GM21423 (cell line): ENCODE measurements around the gene NFE2L1.
A peak's percentile ranks its signal among the peaks of the same experiment; 100 is the strongest.

Experiments used
- ATAC-seq: cut with Tn5 transposase; IDR thresholded peaks from one replicate; pipeline ENCODE4 v1.9.1; 2021; ENCODE audit warnings: mild to moderate bottlenecking, moderate library complexity; ENCODE audit not compliant: unreplicated experiment

NFE2L1 gene

GRCh38 chr17:48104440-48104839, 56.3 kb downstream of the NFE2L1 start:
- ATAC-seq = no peak

GRCh38 chr17:48106802-48107136, 58.6 kb downstream of the NFE2L1 start:
- ATAC-seq = no peak

GRCh38 chr17:48107137-48108055, 59.2 kb downstream of the NFE2L1 start, which contains the start of gene SNX11:
SNX11 (plus strand) TSS chr17:48107766; CDS start chr17:48112044, 4,278 bp downstream.
- ATAC-seq = peak; percentile 72

- no peak for ATAC-seq
These were observed 62.6 kb downstream of the NFE2L1 start for GRCh38 chr17:48110761-48111160.
